ENCODE data around the gene YWHAG.
A peak's percentile ranks its signal among the peaks of the same experiment; 100 is the strongest.
"Not testable (repeated sequence)": the region's sequence is repeated elsewhere in the genome, so short reads cannot be mapped to it uniquely, and the experiment has no call there.

YWHAG gene

GRCh38 chr7:76314042-76314721, 44.6 kb downstream of the YWHAG start:
- Histone ChIP-seq H3K9me2 (replicated peaks; ENCODE audit: low read depth, low read length) (no peaks in the 10 kb centered on the region), H3F3A (ENCODE audit: low read depth) (no peaks in the 10 kb centered on the region), H3K4me1 (ENCODE audit: insufficient read depth, low read length, poor library complexity, severe bottlenecking) (peaks cover 14% of the 10 kb centered on the region), H3K36me3 (ENCODE audit: insufficient read depth, low read length) (no peaks in the 10 kb centered on the region), H3K9ac (ENCODE audit: low read depth, low read length, poor library complexity, severe bottlenecking) (peak overlapping the region; percentile 49), H3K27me3 (ENCODE audit: insufficient read depth, low read length, poor library complexity, severe bottlenecking) (no peaks in the 10 kb centered on the region), H4K20me1 (ENCODE audit: insufficient read depth, low read length, poor library complexity, severe bottlenecking) (peaks cover 2% of the 10 kb centered on the region), H3K4me2 (ENCODE audit: low read depth, low read length, poor library complexity, severe bottlenecking) (peak overlapping the region; percentile 65), H3K4me3 (ENCODE audit: low read length, poor library complexity, severe bottlenecking) (peak overlapping the region; percentile 60), H3K9me3 (ENCODE audit: insufficient read depth, low read depth, low read length) (no peaks in the 10 kb centered on the region), H2AFZ (ENCODE audit: low read length) (peak overlapping the region; percentile 97), H3K79me2 (ENCODE audit: insufficient read depth, low read length) (peaks cover 4% of the 10 kb centered on the region; the same call in 1 of the 2 replicates)
- TF ChIP-seq EZH2phosphoT487 (IDR thresholded peaks at IDR 0.05; ENCODE audit: borderline replicate concordance) = no peak
- peak; percentile 100 for TF ChIP-seq CTCF (conservative IDR thresholded peaks at IDR 0.05; ENCODE audit: low read length)

- H3K4me3 ChIP-seq (ENCODE audit: low read length, poor library complexity, severe bottlenecking); H3K9me3 ChIP-seq (ENCODE audit: insufficient read depth, low read depth, low read length); H3K79me2 ChIP-seq (ENCODE audit: insufficient read depth, low read length); H3K27me3 ChIP-seq (ENCODE audit: insufficient read depth, low read length, poor library complexity, severe bottlenecking); H3K4me2 ChIP-seq (ENCODE audit: low read depth, low read length, poor library complexity, severe bottlenecking); H3K9ac ChIP-seq (ENCODE audit: low read depth, low read length, poor library complexity, severe bottlenecking); H4K20me1 ChIP-seq (ENCODE audit: insufficient read depth, low read length, poor library complexity, severe bottlenecking); H3F3A ChIP-seq (ENCODE audit: low read depth); H3K36me3 ChIP-seq (ENCODE audit: insufficient read depth, low read length); H2AFZ ChIP-seq (ENCODE audit: low read length); H3K4me1 ChIP-seq (ENCODE audit: insufficient read depth, low read length, poor library complexity, severe bottlenecking); H3K9me2 ChIP-seq (replicated peaks; ENCODE audit: low read depth, low read length): not testable (repeated sequence)
Observed at GRCh38 chr7:76311838-76312237, 47.0 kb downstream of the YWHAG start.

- H3K4me1 ChIP-seq (ENCODE audit: insufficient read depth, low read length, poor library complexity, severe bottlenecking) = peaks cover 4% of the 10 kb centered on the region
- H2AFZ ChIP-seq (ENCODE audit: low read length) = no peak overlapping the region
- H3K4me2 ChIP-seq (ENCODE audit: low read depth, low read length, poor library complexity, severe bottlenecking) = no peak overlapping the region
- H3K9me2 ChIP-seq (replicated peaks; ENCODE audit: low read depth, low read length) = no peaks in the 10 kb centered on the region
- no peaks in the 10 kb centered on the region for H3K9me3 ChIP-seq (ENCODE audit: insufficient read depth, low read depth, low read length)
- no peaks in the 10 kb centered on the region for H3K79me2 ChIP-seq (ENCODE audit: insufficient read depth, low read length)
- no peaks in the 10 kb centered on the region for H4K20me1 ChIP-seq (ENCODE audit: insufficient read depth, low read length, poor library complexity, severe bottlenecking)
- no peak overlapping the region for H3K4me3 ChIP-seq (ENCODE audit: low read length, poor library complexity, severe bottlenecking)
- TF ChIP-seq CTCF (conservative IDR thresholded peaks at IDR 0.05; ENCODE audit: low read length) = no peak
- no peak for TF ChIP-seq EZH2phosphoT487 (IDR thresholded peaks at IDR 0.05; ENCODE audit: borderline replicate concordance)
- H3K9ac ChIP-seq (ENCODE audit: low read depth, low read length, poor library complexity, severe bottlenecking) = no peak overlapping the region
- H3K36me3 ChIP-seq (ENCODE audit: insufficient read depth, low read length) = no peaks in the 10 kb centered on the region
- H3K27me3 ChIP-seq (ENCODE audit: insufficient read depth, low read length, poor library complexity, severe bottlenecking) = no peaks in the 10 kb centered on the region
- H3F3A ChIP-seq (ENCODE audit: low read depth) = no peaks in the 10 kb centered on the region
Observed at GRCh38 chr7:76310102-76310957, 48.5 kb downstream of the YWHAG start.

- H2AFZ ChIP-seq (ENCODE audit: low read length); H3K36me3 ChIP-seq (ENCODE audit: insufficient read depth, low read length); H3K4me3 ChIP-seq (ENCODE audit: low read length, poor library complexity, severe bottlenecking); H3K9me3 ChIP-seq (ENCODE audit: insufficient read depth, low read depth, low read length); H3K4me2 ChIP-seq (ENCODE audit: low read depth, low read length, poor library complexity, severe bottlenecking); H3K4me1 ChIP-seq (ENCODE audit: insufficient read depth, low read length, poor library complexity, severe bottlenecking); H4K20me1 ChIP-seq (ENCODE audit: insufficient read depth, low read length, poor library complexity, severe bottlenecking); H3K79me2 ChIP-seq (ENCODE audit: insufficient read depth, low read length); H3F3A ChIP-seq (ENCODE audit: low read depth); H3K9me2 ChIP-seq (replicated peaks; ENCODE audit: low read depth, low read length); H3K9ac ChIP-seq (ENCODE audit: low read depth, low read length, poor library complexity, severe bottlenecking); H3K27me3 ChIP-seq (ENCODE audit: insufficient read depth, low read length, poor library complexity, severe bottlenecking): not testable (repeated sequence)
Observed at GRCh38 chr7:76309341-76310101, 49.3 kb downstream of the YWHAG start.

- not testable (repeated sequence) for H3F3A ChIP-seq (ENCODE audit: low read depth); H4K20me1 ChIP-seq (ENCODE audit: insufficient read depth, low read length, poor library complexity, severe bottlenecking); H2AFZ ChIP-seq (ENCODE audit: low read length)
Observed at GRCh38 chr7:76308874-76309273, 49.9 kb downstream of the YWHAG start.

More at GRCh38 chr7:76308874-76309273, 49.9 kb downstream of the YWHAG start:
- H3K27me3 ChIP-seq (ENCODE audit: insufficient read depth, low read length, poor library complexity, severe bottlenecking); H3K4me1 ChIP-seq (ENCODE audit: insufficient read depth, low read length, poor library complexity, severe bottlenecking); H3K4me3 ChIP-seq (ENCODE audit: low read length, poor library complexity, severe bottlenecking); H3K79me2 ChIP-seq (ENCODE audit: insufficient read depth, low read length); H3K36me3 ChIP-seq (ENCODE audit: insufficient read depth, low read length); H3K9me3 ChIP-seq (ENCODE audit: insufficient read depth, low read depth, low read length); H3K9ac ChIP-seq (ENCODE audit: low read depth, low read length, poor library complexity, severe bottlenecking); H3K9me2 ChIP-seq (replicated peaks; ENCODE audit: low read depth, low read length); H3K4me2 ChIP-seq (ENCODE audit: low read depth, low read length, poor library complexity, severe bottlenecking): not testable (repeated sequence)
